Activated naive CD4-positive, alpha-beta T cell treated with anti-CD3 and anti-CD28 coated beads, Interleukin-2, amount 50 U/mL, for 24 hours (primary cell): ENCODE data around the gene CYTH4.
A peak's percentile ranks its signal among the peaks of the same experiment; 100 is the strongest.

Experiments
- H3K27ac Mint-ChIP-seq: one replicate; pipeline ENCODE4 v1.8.0; 2021; ENCODE audit warnings: mild to moderate bottlenecking, mixed read lengths
- H3K27me3 Mint-ChIP-seq: one replicate; pipeline ENCODE4 v1.8.0; 2021; ENCODE audit warnings: mixed read lengths
- H3K36me3 Mint-ChIP-seq: one replicate; pipeline ENCODE4 v1.8.0; 2021; ENCODE audit warnings: mixed read lengths
- H3K4me1 Mint-ChIP-seq: one replicate; pipeline ENCODE4 v1.8.0; 2021; ENCODE audit warnings: mixed read lengths
- H3K4me3 Mint-ChIP-seq: one replicate; pipeline ENCODE4 v1.8.0; 2021; ENCODE audit warnings: mild to moderate bottlenecking, mixed read lengths
- H3K9me3 Mint-ChIP-seq: one replicate; pipeline ENCODE4 v1.8.0; 2021; ENCODE audit warnings: mixed read lengths

Gene CYTH4

DNA sequence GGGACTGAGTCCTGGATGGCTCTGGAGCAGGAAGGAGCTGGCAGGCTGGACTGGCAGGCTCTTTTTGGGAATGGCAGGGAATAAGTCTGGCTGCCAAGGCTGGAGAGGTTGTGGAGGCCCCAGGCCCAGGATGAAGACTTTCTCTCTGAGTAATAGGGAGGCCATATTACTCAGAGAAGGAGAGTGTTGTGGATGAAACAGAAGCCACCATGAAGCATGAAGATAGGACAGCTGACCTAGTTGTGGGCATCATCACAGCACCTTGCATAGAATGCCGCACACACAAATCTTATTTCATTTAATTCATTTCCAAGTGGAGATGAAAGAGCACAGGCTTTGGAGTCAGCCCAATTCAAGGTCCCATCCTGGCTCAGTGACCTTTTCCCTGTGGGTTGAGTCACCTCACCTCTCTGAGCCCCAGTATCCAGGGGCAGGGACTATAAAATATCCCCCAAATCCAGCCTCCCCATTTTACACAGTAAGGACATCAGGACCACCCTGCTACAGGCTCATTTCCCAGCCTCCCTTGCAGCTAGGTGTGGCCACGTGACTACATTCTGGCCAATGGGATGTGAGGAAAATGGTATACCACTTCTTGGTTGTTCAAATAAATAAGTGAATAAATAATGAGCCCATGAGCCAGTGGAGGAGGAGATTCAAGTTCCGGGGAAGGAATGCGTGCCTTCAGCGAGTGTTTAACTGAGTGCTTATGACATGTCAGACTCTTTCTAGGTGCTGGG, 9.4 kb downstream of the CYTH4 start:
- Mint-ChIP-seq H3K9me3 (no peaks in the 10 kb centered on the region), H3K4me3 (no peak overlapping the region), H3K27ac (peak overlapping the region; percentile 46), H3K36me3 (peaks cover 21% of the 10 kb centered on the region), H3K4me1 (peaks cover 69% of the 10 kb centered on the region), H3K27me3 (no peaks in the 10 kb centered on the region)

DNA sequence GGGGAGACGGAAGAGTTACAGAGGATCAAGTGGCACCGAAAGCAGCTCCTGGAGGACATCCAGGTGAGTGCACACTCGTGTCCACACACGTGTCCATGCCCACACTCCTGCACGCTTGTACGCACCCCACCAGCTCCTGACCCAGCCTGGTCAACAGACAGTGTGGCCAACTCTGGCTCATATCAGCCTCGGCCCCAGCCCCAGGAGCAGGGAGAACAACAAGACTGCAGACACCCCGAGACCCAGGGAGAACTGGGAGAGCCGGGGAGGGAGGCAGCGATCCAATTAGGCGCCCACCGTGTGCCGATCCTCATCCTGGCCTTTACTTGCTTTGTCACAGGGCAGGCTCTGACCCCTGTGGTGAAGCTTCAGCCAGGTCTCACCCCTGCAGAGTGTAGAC, 10.3 kb downstream of the CYTH4 start:
- peaks cover 18% of the 10 kb centered on the region for H3K36me3 Mint-ChIP-seq
- H3K4me3 Mint-ChIP-seq, result no peak overlapping the region
- peaks cover 61% of the 10 kb centered on the region for H3K4me1 Mint-ChIP-seq
- no peaks in the 10 kb centered on the region for H3K27me3 Mint-ChIP-seq
- no peak overlapping the region for H3K27ac Mint-ChIP-seq
- no peaks in the 10 kb centered on the region for H3K9me3 Mint-ChIP-seq

DNA sequence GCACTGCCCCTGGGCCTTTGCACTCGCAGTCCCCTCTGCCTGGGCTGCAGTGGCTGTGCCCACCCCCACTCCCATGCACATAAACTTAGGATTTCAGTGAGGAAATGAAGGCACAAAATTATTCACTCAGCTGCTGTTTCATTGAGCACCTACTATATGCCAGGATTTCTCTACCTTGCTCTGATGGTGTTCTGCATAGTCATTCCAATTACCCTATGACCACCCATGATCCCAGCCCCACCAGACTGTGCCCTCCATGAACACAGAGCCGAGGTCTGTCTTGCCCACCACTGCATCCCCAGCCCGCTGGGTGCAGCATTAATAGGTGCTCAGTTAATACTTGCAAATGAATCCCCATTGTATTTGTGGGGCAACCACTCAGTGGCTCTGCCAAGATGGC, 10.9 kb downstream of the CYTH4 start:
- peaks cover 60% of the 10 kb centered on the region for H3K4me1 Mint-ChIP-seq
- H3K27me3 Mint-ChIP-seq, result no peaks in the 10 kb centered on the region
- H3K4me3 Mint-ChIP-seq, result no peak overlapping the region
- no peaks in the 10 kb centered on the region for H3K9me3 Mint-ChIP-seq
- H3K36me3 Mint-ChIP-seq, result peaks cover 16% of the 10 kb centered on the region
- H3K27ac Mint-ChIP-seq, result peak overlapping the region; percentile 55

DNA sequence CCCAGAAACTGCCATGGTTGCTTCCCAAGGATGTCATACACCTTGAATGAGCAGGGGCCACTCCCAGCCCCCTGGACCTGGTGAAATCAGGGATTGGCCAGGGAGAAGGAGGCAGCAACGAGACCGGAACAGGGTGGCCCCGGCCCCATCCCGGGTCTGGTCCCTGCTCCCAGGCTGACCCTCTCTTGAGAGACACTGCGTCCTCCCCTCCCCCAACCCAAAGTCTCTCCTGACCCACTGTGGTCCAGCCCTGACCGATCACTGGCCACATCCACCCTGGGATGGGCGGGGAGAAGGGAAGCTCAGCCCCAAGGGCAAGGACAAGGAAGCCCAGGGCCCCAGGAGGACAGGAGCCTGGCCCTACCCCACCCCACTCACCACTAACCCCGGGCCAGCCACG, 12.4 kb downstream of the CYTH4 start:
- Mint-ChIP-seq H3K9me3 (no peaks in the 10 kb centered on the region), H3K4me1 (peaks cover 61% of the 10 kb centered on the region), H3K4me3 (no peak overlapping the region), H3K27ac (peak overlapping the region; percentile 79), H3K36me3 (peaks cover 9% of the 10 kb centered on the region), H3K27me3 (no peaks in the 10 kb centered on the region)

DNA sequence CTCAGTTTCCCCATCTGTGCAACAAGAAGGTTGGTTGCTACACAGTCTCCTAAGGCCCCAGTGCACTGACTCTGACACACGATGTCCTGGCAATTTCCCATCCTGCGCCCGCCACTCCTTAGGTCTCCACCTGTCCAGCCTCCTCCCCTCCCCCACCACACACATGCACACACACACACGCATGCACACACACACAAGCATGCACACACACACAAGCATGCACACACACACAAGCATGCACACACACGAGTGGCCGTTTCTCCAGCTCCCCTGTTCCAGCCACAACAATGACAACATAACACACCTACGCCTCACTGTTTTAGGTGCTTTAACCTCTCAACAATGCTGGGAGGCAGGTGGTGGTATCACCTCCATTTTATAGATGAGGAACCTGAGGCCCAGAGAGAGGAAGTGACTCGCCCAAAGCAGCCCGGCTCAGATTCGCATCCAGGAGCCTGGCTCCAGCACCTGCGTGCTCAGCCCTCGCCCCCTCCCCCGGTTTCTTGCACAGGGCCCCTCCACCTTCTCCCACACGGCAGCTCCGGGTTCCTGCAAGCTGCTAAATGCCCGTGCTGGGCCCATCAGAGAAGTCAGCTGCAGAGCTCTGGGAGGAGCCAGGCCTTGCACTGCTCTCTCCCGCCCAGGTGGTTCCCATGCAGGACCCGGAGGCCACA, 13.0 kb downstream of the CYTH4 start:
- Mint-ChIP-seq H3K36me3 (peaks cover 9% of the 10 kb centered on the region), H3K27ac (peak overlapping the region; percentile 79), H3K4me1 (peaks cover 62% of the 10 kb centered on the region), H3K9me3 (no peaks in the 10 kb centered on the region), H3K27me3 (no peaks in the 10 kb centered on the region), H3K4me3 (no peak overlapping the region)

DNA sequence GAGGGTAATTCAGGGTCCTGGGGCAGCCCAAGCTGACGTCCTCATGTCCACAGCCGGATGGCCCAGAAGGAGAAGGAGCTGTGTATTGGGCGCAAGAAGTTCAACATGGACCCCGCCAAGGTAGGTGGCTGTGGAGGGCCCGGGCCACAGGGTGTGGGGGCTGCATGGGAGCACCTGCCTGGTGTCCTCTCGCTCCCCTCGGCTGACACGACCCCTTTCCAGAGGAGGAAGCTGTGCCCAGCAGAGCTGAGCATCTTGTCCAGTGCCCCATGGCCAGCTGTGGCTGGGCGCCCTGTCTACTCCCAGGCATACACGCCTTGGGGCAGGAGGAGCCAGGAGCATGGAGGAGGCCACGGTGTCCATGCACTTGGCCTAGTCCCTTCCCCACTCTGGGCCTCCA, 13.6 kb downstream of the CYTH4 start:
- Mint-ChIP-seq H3K4me3 (no peak overlapping the region), H3K4me1 (peaks cover 66% of the 10 kb centered on the region), H3K9me3 (no peaks in the 10 kb centered on the region), H3K36me3 (peaks cover 10% of the 10 kb centered on the region), H3K27me3 (no peaks in the 10 kb centered on the region), H3K27ac (no peak overlapping the region)

DNA sequence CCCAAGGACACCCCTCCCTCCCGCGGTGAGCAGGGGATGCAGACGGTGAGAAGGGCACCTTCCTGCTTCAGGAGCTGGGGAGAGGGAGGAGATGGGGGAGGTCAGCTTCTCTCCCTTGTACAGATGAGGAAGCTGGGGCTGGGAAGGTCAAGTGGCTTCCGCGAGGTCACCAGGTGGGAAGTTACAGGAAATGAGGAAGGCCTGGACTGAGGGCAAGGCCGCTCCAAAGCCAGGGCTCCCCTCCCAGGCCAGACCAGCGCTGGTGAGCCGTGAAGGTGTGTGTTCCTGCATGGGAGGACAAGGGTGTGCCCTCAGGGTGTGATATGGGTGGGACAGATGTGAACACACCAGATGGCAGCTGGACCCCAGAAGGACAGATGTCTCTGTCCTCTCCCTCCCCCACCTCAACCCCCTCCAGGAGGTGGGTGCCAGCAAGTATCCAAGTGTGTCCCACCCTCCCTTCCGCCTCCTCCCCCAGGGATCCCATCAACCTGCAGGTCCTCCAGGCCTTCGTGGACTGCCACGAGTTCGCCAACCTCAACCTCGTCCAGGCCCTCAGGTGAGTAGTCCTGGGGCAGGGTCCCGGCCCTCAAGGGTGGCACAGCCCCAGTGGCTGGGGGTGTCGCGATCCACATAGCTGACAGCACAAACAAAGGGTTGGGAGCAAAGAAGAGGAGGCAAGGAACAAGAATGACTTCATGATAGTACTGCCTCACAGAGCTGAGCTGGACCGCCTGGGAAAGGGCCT, 16.6 kb downstream of the CYTH4 start:
- H3K4me3 Mint-ChIP-seq, result no peak overlapping the region
- no peaks in the 10 kb centered on the region for H3K27me3 Mint-ChIP-seq
- peaks cover 10% of the 10 kb centered on the region for H3K36me3 Mint-ChIP-seq
- peak overlapping the region; percentile 63 for H3K27ac Mint-ChIP-seq
- H3K9me3 Mint-ChIP-seq, result no peaks in the 10 kb centered on the region
- peaks cover 66% of the 10 kb centered on the region for H3K4me1 Mint-ChIP-seq

DNA sequence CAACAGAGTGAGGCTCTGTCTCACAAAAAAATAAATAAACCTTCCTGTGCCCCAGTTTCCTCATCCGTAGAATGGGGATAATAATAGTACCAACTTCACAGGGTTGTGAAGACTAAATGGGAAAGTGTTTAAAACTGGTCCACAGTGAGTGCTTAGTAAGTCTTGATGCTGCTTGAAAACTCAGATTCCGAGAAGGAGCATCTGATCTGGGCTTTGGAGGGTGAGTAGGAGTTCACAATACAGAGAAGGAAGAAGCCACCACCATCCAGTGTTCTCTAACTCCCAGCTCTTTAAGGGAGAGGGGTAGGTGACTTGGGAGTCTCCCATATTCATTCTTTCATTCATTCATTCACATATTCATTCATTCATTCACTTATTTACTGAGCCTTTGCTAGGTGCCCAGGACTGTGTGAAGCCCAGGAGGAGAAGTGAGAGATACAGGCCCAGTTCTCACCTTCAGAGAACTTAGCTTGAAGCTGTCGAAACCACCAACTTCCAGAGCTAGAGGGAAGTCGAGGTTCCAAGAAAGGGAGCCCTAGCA, 17.7 kb downstream of the CYTH4 start:
- Mint-ChIP-seq H3K27me3 (no peaks in the 10 kb centered on the region), H3K27ac (peak overlapping the region; percentile 96), H3K4me3 (peak overlapping the region; percentile 30), H3K4me1 (peaks cover 71% of the 10 kb centered on the region), H3K36me3 (peaks cover 12% of the 10 kb centered on the region), H3K9me3 (no peaks in the 10 kb centered on the region)

DNA sequence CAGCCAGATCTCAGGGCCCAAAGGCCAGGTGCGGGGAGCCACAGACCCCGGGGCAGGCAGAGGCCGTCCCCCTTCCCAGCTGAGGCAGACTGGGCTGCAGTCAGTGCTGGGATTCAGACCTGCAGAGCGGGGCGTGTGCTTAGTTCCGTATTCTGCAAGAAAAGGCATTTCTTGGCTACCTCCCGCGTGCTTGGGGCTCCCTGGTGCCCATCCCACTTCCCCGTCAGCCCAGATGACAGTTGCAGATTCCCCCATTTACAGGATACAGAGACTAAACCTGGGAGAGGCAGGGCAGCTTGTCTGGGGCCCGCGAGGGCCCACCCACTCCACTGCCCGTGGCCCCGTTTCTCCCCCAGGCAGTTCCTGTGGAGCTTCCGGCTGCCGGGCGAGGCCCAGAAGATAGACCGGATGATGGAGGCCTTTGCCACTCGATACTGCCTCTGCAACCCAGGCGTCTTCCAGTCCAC, 18.3 kb downstream of the CYTH4 start:
- H3K4me3 Mint-ChIP-seq, result peak overlapping the region; percentile 74
- H3K36me3 Mint-ChIP-seq, result peaks cover 11% of the 10 kb centered on the region
- H3K27me3 Mint-ChIP-seq, result no peaks in the 10 kb centered on the region
- peak overlapping the region; percentile 96 for H3K27ac Mint-ChIP-seq
- H3K9me3 Mint-ChIP-seq, result no peaks in the 10 kb centered on the region
- peaks cover 71% of the 10 kb centered on the region for H3K4me1 Mint-ChIP-seq

DNA sequence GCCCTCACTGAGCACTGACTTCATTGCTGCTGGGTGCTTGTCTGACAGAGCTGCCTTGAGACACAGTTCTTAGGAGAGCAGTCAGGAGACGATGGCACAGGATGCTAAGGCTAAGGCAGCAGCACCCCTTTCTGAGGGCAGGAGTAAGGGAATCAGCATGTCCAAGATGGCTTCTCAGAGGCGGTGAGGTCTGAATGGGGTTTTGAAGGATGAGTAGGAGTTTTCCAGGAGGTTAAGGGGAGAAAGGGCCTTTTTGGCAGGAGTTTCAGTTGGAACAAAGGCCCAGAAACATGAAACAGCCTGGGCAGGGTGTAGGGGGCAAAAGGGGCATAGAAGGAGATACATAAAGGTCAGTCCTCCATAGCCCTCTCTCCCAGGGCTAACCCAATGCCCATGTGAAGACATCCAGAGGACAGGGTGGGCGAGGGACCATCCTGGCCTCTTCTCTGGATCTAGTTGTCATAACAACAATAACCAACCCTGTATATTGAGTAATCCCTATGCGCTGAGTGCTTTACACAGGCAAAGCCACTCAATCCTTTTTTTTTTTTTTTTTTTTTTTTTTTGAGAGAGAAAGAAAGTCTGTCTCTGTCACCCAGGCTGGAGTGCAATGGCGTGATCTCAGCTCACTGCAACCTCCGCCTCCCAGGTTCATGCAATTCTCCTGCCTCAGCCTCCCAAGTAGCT, 19.0 kb downstream of the CYTH4 start:
- Mint-ChIP-seq H3K4me3 (peak overlapping the region; percentile 74), H3K4me1 (peaks cover 75% of the 10 kb centered on the region), H3K27me3 (no peaks in the 10 kb centered on the region), H3K27ac (peak overlapping the region; percentile 96), H3K36me3 (peaks cover 11% of the 10 kb centered on the region), H3K9me3 (no peaks in the 10 kb centered on the region)

DNA sequence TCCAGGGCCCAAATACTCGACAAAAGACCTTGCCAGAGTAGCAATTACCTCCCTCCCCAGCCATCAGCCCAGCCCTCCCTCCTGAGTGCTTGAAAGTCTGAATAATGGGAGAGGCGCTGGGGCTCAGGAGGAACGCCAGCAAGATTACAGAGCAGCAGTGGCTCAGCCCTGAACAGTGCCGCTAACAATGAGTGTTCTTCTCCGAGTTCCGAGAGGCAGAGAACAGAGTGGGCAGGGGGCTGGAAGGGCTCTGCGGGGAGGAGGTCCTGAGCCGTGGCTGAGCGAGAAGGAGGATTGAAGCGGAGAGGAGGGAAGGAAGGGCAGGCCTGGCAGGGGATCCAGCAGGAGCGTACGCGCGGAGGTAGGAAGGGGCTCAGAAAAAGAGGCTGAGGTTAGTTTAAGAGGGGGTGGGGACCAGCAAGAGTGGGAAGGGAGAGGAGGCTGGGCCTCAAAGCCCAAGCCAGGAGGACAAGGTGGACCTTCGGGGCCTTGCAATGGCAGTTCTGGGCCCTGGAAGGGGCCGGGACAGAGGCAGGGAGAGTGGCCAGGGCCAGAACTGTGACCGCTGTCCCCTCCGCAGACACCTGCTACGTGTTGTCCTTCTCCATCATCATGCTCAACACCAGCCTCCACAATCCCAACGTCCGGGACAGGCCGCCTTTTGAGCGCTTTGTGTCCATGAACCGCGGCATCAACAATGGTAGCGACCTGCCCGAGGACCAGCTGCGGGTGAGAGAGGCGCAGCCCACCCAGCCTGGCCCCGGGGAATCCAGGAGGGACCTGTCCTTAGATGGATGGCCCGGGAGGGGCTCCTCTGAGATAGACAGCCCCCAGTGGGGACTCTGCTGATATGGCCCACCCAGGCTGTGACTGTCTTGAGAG, 20.6 kb downstream of the CYTH4 start:
- Mint-ChIP-seq H3K9me3 (no peaks in the 10 kb centered on the region), H3K36me3 (peaks cover 13% of the 10 kb centered on the region), H3K4me3 (no peak overlapping the region), H3K27ac (peak overlapping the region; percentile 95), H3K4me1 (peaks cover 88% of the 10 kb centered on the region), H3K27me3 (no peaks in the 10 kb centered on the region)

DNA sequence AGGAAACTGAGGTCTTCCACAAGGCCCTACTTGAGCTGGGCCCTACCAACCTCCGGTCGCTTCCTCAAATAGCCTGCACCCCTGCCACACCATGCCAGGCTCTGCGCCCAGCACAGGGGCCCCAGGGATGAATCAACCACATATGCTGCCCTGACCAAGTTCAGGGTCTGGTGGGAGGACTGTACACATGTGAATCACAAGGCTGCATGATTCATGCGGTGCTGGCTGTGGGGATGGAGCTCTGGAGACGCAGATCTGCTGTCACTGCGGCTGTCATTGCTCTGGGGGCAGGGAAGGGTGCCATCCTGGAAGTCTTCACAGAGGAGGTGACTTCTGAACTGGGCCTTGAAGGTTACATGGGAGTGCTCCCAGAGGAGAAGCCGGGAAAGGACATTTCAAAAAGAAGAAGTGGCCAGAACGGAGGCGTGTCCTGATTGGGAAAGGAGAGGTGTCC, 21.5 kb downstream of the CYTH4 start:
- peak overlapping the region; percentile 73 for H3K4me3 Mint-ChIP-seq
- H3K4me1 Mint-ChIP-seq, result peaks cover 89% of the 10 kb centered on the region
- H3K9me3 Mint-ChIP-seq, result no peaks in the 10 kb centered on the region
- no peaks in the 10 kb centered on the region for H3K27me3 Mint-ChIP-seq
- peaks cover 13% of the 10 kb centered on the region for H3K36me3 Mint-ChIP-seq
- H3K27ac Mint-ChIP-seq, result peak overlapping the region; percentile 95

DNA sequence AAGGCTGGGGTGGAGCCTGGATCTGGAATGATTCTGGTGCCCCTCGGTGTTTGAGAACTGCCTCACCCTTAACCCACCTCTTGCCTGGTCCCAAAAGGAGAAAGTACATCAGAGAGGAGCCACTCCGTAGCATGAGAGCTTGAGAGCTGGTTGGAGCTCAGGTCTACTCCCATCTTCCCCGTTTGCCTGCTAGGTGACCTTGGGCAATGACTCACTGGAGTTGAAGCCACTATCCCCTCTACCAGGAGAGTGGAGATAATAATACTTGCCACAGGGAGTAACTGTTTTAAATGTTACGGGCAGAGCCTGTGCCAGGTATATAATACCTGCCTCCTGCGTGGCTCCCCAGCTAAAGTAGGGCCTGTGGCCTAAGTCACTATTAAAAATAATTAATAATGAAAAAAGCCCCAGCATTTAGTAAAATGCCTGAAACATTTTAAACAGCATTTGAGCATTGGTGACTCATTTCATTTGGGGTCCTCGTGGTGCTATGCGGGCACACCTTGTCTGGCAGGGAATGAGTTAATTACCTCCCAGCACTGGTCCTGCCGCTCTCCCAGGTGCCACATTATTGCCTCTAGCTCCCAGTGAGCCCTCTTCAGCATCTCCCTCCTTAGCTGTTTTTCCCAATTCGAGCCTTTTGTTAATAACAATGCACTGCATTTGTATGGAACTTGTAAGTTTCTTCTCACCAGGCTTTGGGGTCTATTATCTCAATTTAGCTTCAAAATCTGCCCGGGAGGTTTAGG, 22.5 kb downstream of the CYTH4 start:
- no peaks in the 10 kb centered on the region for H3K9me3 Mint-ChIP-seq
- H3K36me3 Mint-ChIP-seq, result peaks cover 13% of the 10 kb centered on the region
- peaks cover 94% of the 10 kb centered on the region for H3K4me1 Mint-ChIP-seq
- H3K27ac Mint-ChIP-seq, result peak overlapping the region; percentile 70
- no peaks in the 10 kb centered on the region for H3K27me3 Mint-ChIP-seq
- no peak overlapping the region for H3K4me3 Mint-ChIP-seq

DNA sequence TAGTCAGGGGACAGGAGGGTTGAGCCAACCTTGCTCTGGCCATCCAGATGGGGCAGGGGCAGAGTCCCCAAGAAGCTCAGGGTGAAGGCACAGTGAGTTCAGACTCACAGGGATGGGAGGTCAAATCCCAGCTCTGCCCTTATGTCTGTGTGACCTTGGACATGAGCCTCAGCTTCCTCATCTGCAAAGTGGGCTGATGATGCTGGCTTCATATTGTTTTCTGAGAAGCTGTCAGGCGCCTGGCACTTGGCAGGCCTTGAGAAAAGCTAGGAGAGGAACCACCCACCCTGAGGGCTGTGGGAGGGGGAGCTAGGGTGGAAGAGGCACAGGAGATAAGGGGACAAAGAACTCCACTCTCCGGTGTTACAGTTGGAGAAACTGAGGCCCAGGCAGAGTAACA, 23.6 kb downstream of the CYTH4 start:
- Mint-ChIP-seq H3K27ac (no peak overlapping the region), H3K4me3 (peak overlapping the region; percentile 23), H3K9me3 (no peaks in the 10 kb centered on the region), H3K4me1 (peaks cover 94% of the 10 kb centered on the region), H3K36me3 (peaks cover 13% of the 10 kb centered on the region), H3K27me3 (no peaks in the 10 kb centered on the region)
